ENCODE data around the gene PSD4. TPM values are rescaled to one million over a fixed set of nuclear protein-coding genes. Genes with fewer than 3 reads are reported as not detected.

The PSD4 gene
- total and polyA plus RNA-seq, 2 of the 8 experiments (the other 6 are each of a cell fraction or from before 2014, with no cell fraction given), result 0.53 to 1.2 TPM

DNA sequence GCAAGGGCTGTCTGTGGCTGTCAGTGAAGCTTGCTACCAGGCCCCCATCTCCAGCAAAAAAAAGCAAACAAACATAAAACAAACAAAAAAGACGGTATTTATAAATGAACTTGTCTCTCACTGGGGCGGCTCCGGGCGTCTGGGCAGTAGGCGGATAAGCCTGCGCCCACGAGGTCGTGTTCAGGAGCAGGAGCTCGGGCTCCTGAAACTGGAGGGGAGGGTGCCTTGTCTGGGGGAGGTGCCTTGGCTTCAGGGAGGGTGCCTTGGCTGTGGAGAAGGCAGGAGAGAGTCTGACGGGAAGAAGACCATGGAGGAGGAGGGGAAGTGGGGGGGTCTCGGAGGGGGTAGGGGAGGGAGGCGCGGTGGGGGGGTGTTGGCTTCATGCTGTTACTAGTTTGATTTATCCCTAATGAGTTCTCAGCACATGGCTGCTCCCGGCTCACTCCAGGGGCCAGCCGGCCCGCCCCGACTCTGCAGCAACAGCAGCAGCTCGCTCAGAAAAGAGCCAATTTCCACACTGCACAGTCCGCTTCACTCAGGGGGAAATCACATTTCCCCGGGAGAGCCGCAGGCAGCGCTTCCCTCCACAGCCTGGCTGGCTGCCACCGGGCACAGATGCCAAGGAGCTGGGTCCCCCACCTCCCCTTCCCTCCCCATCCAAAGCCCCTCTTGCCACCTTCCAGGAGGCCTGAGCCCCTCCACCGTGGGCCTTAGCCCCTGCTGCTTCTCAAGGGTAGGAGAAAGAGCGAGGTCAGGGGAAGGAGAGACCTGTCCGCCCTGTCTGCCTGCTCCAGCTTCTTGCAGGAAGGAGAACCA lies 38.7 kb downstream of the PSD4 start (continued):
- TF ChIP-seq, protein P1, sequence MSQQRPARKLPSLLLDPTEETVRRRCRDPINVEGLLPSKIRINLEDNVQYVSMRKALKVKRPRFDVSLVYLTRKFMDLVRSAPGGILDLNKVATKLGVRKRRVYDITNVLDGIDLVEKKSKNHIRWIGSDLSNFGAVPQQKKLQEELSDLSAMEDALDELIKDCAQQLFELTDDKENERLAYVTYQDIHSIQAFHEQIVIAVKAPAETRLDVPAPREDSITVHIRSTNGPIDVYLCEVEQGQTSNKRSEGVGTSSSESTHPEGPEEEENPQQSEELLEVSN (IDR thresholded peaks at IDR 0.05), result no peak
- TF ChIP-seq BCL11A (IDR thresholded peaks at IDR 0.05; ENCODE audit: low read depth in 2 of 2, low read length in 2 of 2) (no peak), YY1 (IDR thresholded peaks at IDR 0.05; ENCODE audit: low read depth, low read length) (no peak), EZH2 (IDR thresholded peaks at IDR 0.05; ENCODE audit: low read depth, low read length, severe bottlenecking) (no peak)
